A204.1 (cell line): Measurements from ENCODE around the gene SKIL.
"Not testable (repeated sequence)": the region's sequence is repeated elsewhere in the genome, so short reads cannot be mapped to it uniquely, and the experiment has no call there.

Experiments used
- FAIRE-seq: peaks from 2 replicates; lab custom pipeline; 2012; peaks lifted over from hg19 to GRCh38; lab: Jason Lieb, UNC

The SKIL gene

GRCh38 chr3:170357176-170358041, at the start of gene SKIL:
Gene SKIL (plus strand): TSS chr3:170357715. CDS start chr3:170360332, 2,617 bp downstream.
- no peak for FAIRE-seq

DNA sequence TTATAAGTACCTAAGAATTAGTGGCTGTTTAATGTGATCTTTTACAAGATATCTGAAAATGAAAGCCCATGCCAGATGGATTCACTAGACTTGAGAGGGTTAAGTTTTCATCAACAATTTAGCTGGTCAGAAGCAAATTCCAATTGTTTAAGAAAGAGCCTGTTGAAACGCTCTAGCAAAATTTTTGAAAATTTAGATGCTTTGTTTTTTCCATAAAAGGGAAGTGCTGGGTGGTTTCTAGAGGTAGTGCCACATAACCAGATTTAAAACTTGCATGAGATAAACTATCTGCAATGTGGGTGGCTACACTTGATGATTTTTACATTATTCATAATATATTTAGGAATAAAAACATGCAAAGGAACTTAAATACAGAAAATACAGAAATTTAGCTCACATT, 48.5 kb upstream of the SKIL start:
- no peak for FAIRE-seq

- no peak for FAIRE-seq
These were observed 39.6 kb upstream of the SKIL start for GRCh38 chr3:170317954-170318353.

DNA sequence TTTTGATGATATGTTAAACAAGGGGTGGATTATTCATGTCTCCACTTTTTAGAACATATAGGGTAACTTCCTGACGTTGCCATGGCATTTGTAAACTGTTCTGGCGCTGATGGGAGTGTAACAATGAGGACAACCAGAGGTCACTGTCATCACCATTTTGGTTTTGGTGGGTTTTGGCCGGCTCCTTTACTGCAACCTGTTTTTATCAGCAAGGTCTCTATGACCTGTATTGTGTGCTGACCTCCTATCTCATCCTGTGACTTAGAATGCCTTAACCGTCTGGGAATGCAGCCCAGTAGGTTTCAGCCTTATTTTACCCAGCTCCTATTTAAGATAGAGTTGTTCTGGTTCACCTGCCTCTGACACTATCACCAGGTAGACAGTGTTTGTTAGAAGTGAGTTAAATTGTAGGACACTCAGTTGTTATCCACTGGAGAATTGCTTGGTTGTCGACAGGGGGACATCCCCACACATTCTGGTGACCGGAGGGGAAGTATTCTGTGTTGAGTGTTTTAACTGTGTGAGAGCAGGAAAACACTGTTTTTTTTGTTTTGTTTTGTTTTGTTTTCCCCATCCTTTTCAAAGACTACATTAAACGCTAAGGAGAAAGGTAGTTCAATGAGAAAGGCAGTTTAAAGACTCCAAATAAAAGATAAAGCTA, 36.9 kb upstream of the SKIL start:
- no peak for FAIRE-seq

- FAIRE-seq, result no peak
These were observed 36.0 kb upstream of the SKIL start for GRCh38 chr3:170321321-170322034.

- FAIRE-seq, result no peak
These were observed 34.8 kb upstream of the SKIL start for GRCh38 chr3:170322566-170323269.

GRCh38 chr3:170323331-170323730, 34.2 kb upstream of the SKIL start:
- FAIRE-seq, result no peak

DNA sequence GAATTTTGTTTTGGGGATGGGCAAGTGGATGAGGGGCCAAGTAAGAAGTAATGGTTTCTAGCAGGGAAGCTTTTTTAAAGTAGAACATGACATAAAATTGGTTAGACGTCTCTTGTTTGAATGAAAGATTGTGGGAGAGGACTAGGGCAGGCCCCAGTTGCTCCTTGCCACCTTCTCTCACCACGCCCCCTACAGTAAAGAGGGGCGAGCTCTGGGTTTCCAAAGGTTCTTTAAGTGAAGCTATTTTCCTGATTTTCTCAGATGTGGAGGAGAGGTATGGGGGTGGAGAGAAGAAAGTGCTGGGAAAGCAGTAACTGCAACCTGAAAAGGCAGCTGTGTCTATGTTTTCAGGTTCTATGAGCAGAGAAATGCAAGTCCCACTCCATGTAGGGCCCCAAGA, 32.6 kb upstream of the SKIL start:
- FAIRE-seq, result no peak

- FAIRE-seq, result no peak
These were observed 30.3 kb upstream of the SKIL start for GRCh38 chr3:170327040-170327808.

DNA sequence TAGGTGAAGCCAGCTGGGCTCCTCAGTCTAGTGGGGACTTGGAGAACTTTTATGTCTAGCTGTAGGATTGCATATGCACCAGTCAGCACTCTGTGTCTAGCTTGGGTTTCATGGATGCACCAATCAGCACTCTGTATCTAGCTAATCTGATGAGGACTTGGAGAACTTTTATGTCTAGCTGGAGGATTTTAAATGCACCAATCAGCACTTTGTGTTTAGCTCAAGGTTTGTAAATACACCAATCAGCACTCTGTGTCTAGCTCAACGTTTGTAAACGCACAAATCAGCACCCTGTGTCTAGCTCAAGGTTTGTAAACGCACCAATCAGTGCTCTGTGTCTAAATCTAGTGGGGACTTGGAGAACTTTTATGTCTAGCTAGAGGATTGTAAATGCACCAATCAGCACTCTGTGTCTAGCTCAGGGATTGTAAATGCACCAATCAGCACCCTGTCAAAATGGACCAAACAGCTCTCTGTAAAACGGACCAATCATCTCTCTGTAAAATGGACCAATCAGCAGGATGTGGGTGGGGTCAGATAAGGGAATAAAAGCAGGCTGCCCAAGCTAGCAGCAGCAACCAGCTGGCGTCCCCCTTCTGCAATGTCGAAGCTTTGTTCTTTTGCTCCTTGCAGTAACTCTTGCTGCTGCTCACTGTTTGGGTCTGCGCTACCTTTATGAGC, 29.5 kb upstream of the SKIL start:
- FAIRE-seq, result not testable (repeated sequence)

- FAIRE-seq, result no peak
These were observed 27.1 kb upstream of the SKIL start for GRCh38 chr3:170330366-170330765.

DNA sequence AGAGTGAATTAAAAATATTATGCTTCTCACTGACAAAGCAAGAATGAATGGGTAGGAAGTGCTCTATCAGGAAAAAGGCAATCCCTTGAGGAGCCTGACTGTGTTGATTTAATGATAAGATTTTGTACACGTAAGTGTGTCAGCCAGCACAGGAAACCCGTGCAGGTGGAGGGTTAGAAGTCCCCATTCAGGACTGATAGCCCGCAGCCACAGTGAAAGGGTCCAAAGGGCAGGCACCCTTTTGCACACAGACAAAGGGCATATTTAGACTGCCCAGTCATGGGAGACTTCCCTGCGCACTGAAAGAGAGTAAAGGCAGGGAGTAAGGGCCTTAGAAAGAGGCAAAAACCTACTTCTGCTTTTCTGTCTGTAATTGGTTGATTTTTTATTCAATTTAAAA, 26.4 kb upstream of the SKIL start:
- FAIRE-seq, result no peak

- no peak for FAIRE-seq
These were observed 20.1 kb upstream of the SKIL start for GRCh38 chr3:170337420-170337819.

GRCh38 chr3:170338690-170339340, 18.7 kb upstream of the SKIL start:
- FAIRE-seq, result no peak

GRCh38 chr3:170342273-170342672, 15.2 kb upstream of the SKIL start:
- not testable (repeated sequence) for FAIRE-seq

DNA sequence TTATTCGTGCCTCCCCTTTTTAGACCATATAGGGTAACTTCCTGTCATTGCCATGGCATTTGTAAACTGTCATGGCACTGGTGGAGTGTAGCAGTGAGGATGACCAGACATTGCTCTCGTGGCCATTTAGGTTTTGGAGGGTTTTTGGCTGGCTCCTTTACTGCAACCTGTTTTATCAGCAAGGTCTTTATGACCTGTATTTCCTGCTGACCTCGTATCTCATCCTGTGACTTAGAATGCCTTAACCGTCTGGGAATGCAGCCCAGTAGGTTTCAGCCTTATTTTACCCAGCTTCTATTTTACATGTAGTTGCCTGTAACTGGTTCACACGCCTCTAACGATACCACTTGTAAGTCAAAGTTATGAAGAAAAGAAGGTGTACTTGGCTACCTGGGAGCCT, 13.7 kb upstream of the SKIL start:
- not testable (repeated sequence) for FAIRE-seq

DNA sequence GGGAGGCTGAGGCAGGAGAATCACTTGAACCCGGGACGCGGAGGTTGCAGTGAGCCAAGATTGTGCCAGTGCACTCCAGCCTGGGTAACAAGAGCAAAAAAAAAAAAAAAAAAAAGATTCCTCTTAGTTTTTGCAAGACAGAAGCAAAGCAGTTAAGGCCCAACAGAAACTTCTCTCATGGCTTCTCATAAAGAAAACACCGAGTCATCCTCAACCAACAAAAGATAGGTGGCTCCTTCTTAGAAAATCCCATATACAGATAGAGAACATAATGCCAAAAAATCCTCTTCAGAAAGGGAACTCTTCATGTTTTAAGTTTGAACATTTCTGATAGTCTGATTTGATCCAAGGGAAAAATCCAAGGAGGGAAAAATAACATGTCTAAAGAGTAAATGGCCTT, 12.5 kb upstream of the SKIL start:
- no peak for FAIRE-seq

GRCh38 chr3:170346481-170347392, 10.8 kb upstream of the SKIL start:
- no peak for FAIRE-seq
